Measurements from ENCODE around the gene CD58.

CD58 gene

GRCh38 chr1:116501870-116502244, 69.0 kb downstream of the CD58 start:
- no peak for DNase-seq
- in situ Hi-C loops (cut with MboI; ENCODE audit: low pct_unique_long_range_greater_than_20kb, low sequenced_read_pairs), result no loop called here

GRCh38 chr1:116501125-116501869, 69.5 kb downstream of the CD58 start:
- no peak for DNase-seq
- in situ Hi-C loops (cut with MboI; ENCODE audit: low pct_unique_long_range_greater_than_20kb, low sequenced_read_pairs), result no loop called here

- peak; percentile 85 for DNase-seq
- in situ Hi-C loops (cut with MboI; ENCODE audit: low pct_unique_long_range_greater_than_20kb, low sequenced_read_pairs), result loop anchor here (10.0 kb wide), 1 partner anchor 334 kb away; no protein-coding TSS in a partner anchor
These were observed 71.8 kb downstream of the CD58 start for GRCh38 chr1:116498789-116499628.

- DNase-seq, result no peak
- in situ Hi-C loops (cut with MboI; ENCODE audit: low pct_unique_long_range_greater_than_20kb, low sequenced_read_pairs), result loop anchor here (10.0 kb wide), 1 partner anchor 333 kb away; no protein-coding TSS in a partner anchor
These were observed 73.2 kb downstream of the CD58 start for GRCh38 chr1:116497656-116498055.

GRCh38 chr1:116496898-116497297, 73.9 kb downstream of the CD58 start:
- peak; percentile 32 for DNase-seq
- in situ Hi-C loops (cut with MboI; ENCODE audit: low pct_unique_long_range_greater_than_20kb, low sequenced_read_pairs), result loop anchor here (10.0 kb wide), 1 partner anchor 332 kb away; no protein-coding TSS in a partner anchor

- in situ Hi-C loops (cut with MboI; ENCODE audit: low pct_unique_long_range_greater_than_20kb, low sequenced_read_pairs), result loop anchor here (10.0 kb wide), 1 partner anchor 332 kb away; no protein-coding TSS in a partner anchor
- DNase-seq, result peak; percentile 69
These were observed 74.4 kb downstream of the CD58 start for GRCh38 chr1:116496380-116496779.

- no peak for DNase-seq
- in situ Hi-C loops (cut with MboI; ENCODE audit: low pct_unique_long_range_greater_than_20kb, low sequenced_read_pairs), result loop anchor here (10.0 kb wide), 1 partner anchor 331 kb away; no protein-coding TSS in a partner anchor
These were observed 75.3 kb downstream of the CD58 start for GRCh38 chr1:116495535-116495934.

- DNase-seq, result no peak
- in situ Hi-C loops (cut with MboI; ENCODE audit: low pct_unique_long_range_greater_than_20kb, low sequenced_read_pairs), result loop anchor here (10.0 kb wide), 1 partner anchor 330 kb away; no protein-coding TSS in a partner anchor
These were observed 76.1 kb downstream of the CD58 start for GRCh38 chr1:116494745-116495144.

GRCh38 chr1:116494353-116494692, 76.5 kb downstream of the CD58 start:
- in situ Hi-C loops (cut with MboI; ENCODE audit: low pct_unique_long_range_greater_than_20kb, low sequenced_read_pairs), result loop anchor here (10.0 kb wide), 1 partner anchor 330 kb away; no protein-coding TSS in a partner anchor
- no peak for DNase-seq

GRCh38 chr1:116493484-116494352, 77.1 kb downstream of the CD58 start:
- peak; percentile 18 for DNase-seq
- in situ Hi-C loops (cut with MboI; ENCODE audit: low pct_unique_long_range_greater_than_20kb, low sequenced_read_pairs), result loop anchor here (10.0 kb wide), 1 partner anchor 329 kb away; no protein-coding TSS in a partner anchor

GRCh38 chr1:116493036-116493435, 77.8 kb downstream of the CD58 start:
- no peak for DNase-seq
- in situ Hi-C loops (cut with MboI; ENCODE audit: low pct_unique_long_range_greater_than_20kb, low sequenced_read_pairs), result loop anchor here (10.0 kb wide), 1 partner anchor 328 kb away; no protein-coding TSS in a partner anchor

- in situ Hi-C loops (cut with MboI; ENCODE audit: low pct_unique_long_range_greater_than_20kb, low sequenced_read_pairs), result loop anchor here (10.0 kb wide), 1 partner anchor 328 kb away; no protein-coding TSS in a partner anchor
- DNase-seq, result peak; percentile 71
These were observed 78.4 kb downstream of the CD58 start for GRCh38 chr1:116492358-116492811.

- in situ Hi-C loops (cut with MboI; ENCODE audit: low pct_unique_long_range_greater_than_20kb, low sequenced_read_pairs), result loop anchor here (10.0 kb wide), 1 partner anchor 327 kb away; no protein-coding TSS in a partner anchor
These were observed 79.0 kb downstream of the CD58 start for GRCh38 chr1:116491700-116492357.

GRCh38 chr1:116490588-116490987, 80.2 kb downstream of the CD58 start:
- no peak for DNase-seq
- in situ Hi-C loops (cut with MboI; ENCODE audit: low pct_unique_long_range_greater_than_20kb, low sequenced_read_pairs), result loop anchor here (10.0 kb wide), 1 partner anchor 326 kb away; no protein-coding TSS in a partner anchor

More at GRCh38 chr1:116491700-116492357, 79.0 kb downstream of the CD58 start:
- no peak for DNase-seq

- in situ Hi-C loops (cut with MboI; ENCODE audit: low pct_unique_long_range_greater_than_20kb, low sequenced_read_pairs), result no loop called here
- peak; percentile 24 for DNase-seq
These were observed 81.6 kb downstream of the CD58 start for GRCh38 chr1:116489231-116489697.

- no peak for DNase-seq
- in situ Hi-C loops (cut with MboI; ENCODE audit: low pct_unique_long_range_greater_than_20kb, low sequenced_read_pairs), result no loop called here
These were observed 82.8 kb downstream of the CD58 start for GRCh38 chr1:116488071-116488470.

GRCh38 chr1:116487583-116487982, 83.2 kb downstream of the CD58 start:
- in situ Hi-C loops (cut with MboI; ENCODE audit: low pct_unique_long_range_greater_than_20kb, low sequenced_read_pairs), result no loop called here
- no peak for DNase-seq

- in situ Hi-C loops (cut with MboI; ENCODE audit: low pct_unique_long_range_greater_than_20kb, low sequenced_read_pairs), result no loop called here
- DNase-seq, result no peak
These were observed 83.8 kb downstream of the CD58 start for GRCh38 chr1:116487031-116487430.

All from KBM-7 (cell line).